Natural killer cell (primary cell): ENCODE results near the gene MEF2D. TPM values are rescaled to one million over a fixed set of nuclear protein-coding genes. Genes with fewer than 3 reads are reported as not detected.
A peak's percentile ranks its signal among the peaks of the same experiment; 100 is the strongest.

Experiments used
- ATAC-seq, 3 donors: fragments of 150-1000 bp in 2 of 3; fragments of 200-7000 bp in 1 of 3; cut with Tn5 transposase; 1 replicate in 1 of 3; 2 replicates in 2 of 3; pipeline ENCODE4 v1.10.0; 2021; ENCODE audit warnings: mild to moderate bottlenecking in 2 of 3, moderate library complexity in 2 of 3
- DNase-seq, 2 donors: peaks; one replicate each; pipeline versions ENCODE4 v3.0.0 to v3.0.0-alpha.2; 2013 to 2021; ENCODE audit warnings: mixed read lengths in 1 of 2
- H3K27ac ChIP-seq: one replicate; pipeline ENCODE4 v1.5.1; 2013; ENCODE audit warnings: mild to moderate bottlenecking, low read length
- H3K27me3 ChIP-seq: one replicate; pipeline ENCODE4 v1.6.1; 2013; ENCODE audit warnings: low read length; ENCODE audit not compliant: control insufficient read depth, insufficient read depth
- H3K36me3 ChIP-seq: one replicate; pipeline ENCODE4 v1.6.1; 2013; ENCODE audit warnings: low read length; ENCODE audit not compliant: control insufficient read depth, insufficient read depth
- H3K4me1 ChIP-seq: one replicate; pipeline ENCODE4 v1.6.1; 2013; ENCODE audit warnings: low read length; ENCODE audit not compliant: control insufficient read depth, insufficient read depth
- H3K4me3 ChIP-seq: one replicate; pipeline ENCODE4 v1.5.1; 2013; ENCODE audit warnings: low read length
- H3K9me3 ChIP-seq: one replicate; pipeline ENCODE4 v1.6.1; 2013; ENCODE audit warnings: low read length; ENCODE audit not compliant: control insufficient read depth, insufficient read depth
- H3K27ac Mint-ChIP-seq, 2 donors: one replicate each; pipeline ENCODE4 v1.8.0; 2022; ENCODE audit warnings: mild to moderate bottlenecking in 2 of 2, mixed read lengths in 2 of 2, moderate library complexity in 1 of 2
- H3K27me3 Mint-ChIP-seq, 2 donors: one replicate each; pipeline ENCODE4 v1.8.0; 2022; ENCODE audit warnings: low read depth in 2 of 2, mixed read lengths in 2 of 2
- H3K36me3 Mint-ChIP-seq: one replicate; pipeline ENCODE4 v1.8.0; 2022; ENCODE audit warnings: mixed read lengths
- H3K4me1 Mint-ChIP-seq, 2 donors: one replicate each; pipeline ENCODE4 v1.8.0; 2022; ENCODE audit warnings: mixed read lengths in 2 of 2
- H3K4me3 Mint-ChIP-seq: one replicate; pipeline ENCODE4 v1.8.0; 2022; ENCODE audit warnings: mild to moderate bottlenecking, moderate library complexity, mixed read lengths
- H3K9me3 Mint-ChIP-seq, 2 donors: one replicate each; pipeline ENCODE4 v1.8.0; 2022; ENCODE audit warnings: mixed read lengths in 2 of 2
- CTCF ChIP-seq: fragments of 200-600 bp; IDR thresholded peaks from one replicate; pipeline ENCODE4 v1.8.0; 2022; ENCODE audit warnings: antibody characterized with exemption
- WGBS: methylation state at CpG from one replicate; pipeline ENCODE4 v1.1.7; 2013; ENCODE audit warnings: missing lambda C conversion rate; ENCODE audit not compliant: insufficient coverage; 5-methylcytosine and 5-hydroxymethylcytosine counted together
- intact Hi-C: fragments of 100-400 bp; cut with micrococcal nuclease; formaldehyde crosslinking; loops from one replicate; pipeline ENCODE4 v1.14.2; 2022
- total RNA-seq, 4 donors: library from RNA; stranded (reverse); fragments of 120-200 nt in 1 of 4; gene quantifications; one replicate each; pipeline versions ENCODE4 v1.2.3 to v1.2.4, GENCODE V29; 2013 to 2022

The MEF2D gene
- total RNA-seq, 3 donors from 2014 or later (not counting 1 experiment from before 2014, with no cell fraction given) = 232 to 298 (median 284) TPM

GRCh38 chr1:156414461-156415064, 86.0 kb downstream of the MEF2D start:
- Mint-ChIP-seq H3K27ac (no peak overlapping the region), H3K4me3 (no peak overlapping the region), H3K4me1 (peaks cover 3% of the 10 kb centered on the region in 2 donors), H3K36me3 (no peaks in the 10 kb centered on the region), H3K27me3 (peaks cover 56 to 57% of the 10 kb centered on the region in 2 donors), H3K9me3 (no peaks in the 10 kb centered on the region)
- TF ChIP-seq CTCF = no peak
- DNase-seq (peak in 1 of 2 donors; percentile 39), ATAC-seq (no peak)
- Histone ChIP-seq H3K4me3 (no peak overlapping the region), H3K4me1 (peaks cover 4% of the 10 kb centered on the region), H3K36me3 (no peaks in the 10 kb centered on the region), H3K27me3 (peaks cover 10% of the 10 kb centered on the region), H3K27ac (no peak overlapping the region), H3K9me3 (no peaks in the 10 kb centered on the region)
- 21% methylated on average over 8 of the region's 8 CpGs for WGBS
- intact Hi-C loops = no loop called here

Other genes starting within 250 kb of the MEF2D start
- gene SMG5, start 217.9 kb downstream of the MEF2D start, total RNA-seq = 10 to 100 TPM; 76.7 to 93.9 (median 87.6) TPM
- 1 to 10 TPM; 3.3 to 5.8 (median 5.0) TPM for gene TMEM79, start 216.4 kb downstream of the MEF2D start, total RNA-seq
- 10 to 100 TPM; 22.9 to 29.1 (median 26.8) TPM for gene GLMP, start 205.1 kb downstream of the MEF2D start, total RNA-seq
- under 1 TPM in 1 of 3 donors, not detected in 2; 0.42 TPM for gene VHLL, start 201.5 kb downstream of the MEF2D start, total RNA-seq
- gene CCT3, start 162.5 kb downstream of the MEF2D start, total RNA-seq = 10 to 100 TPM; 70.3 to 87.5 (median 79.8) TPM
- not detected for gene TSACC, start 162.2 kb downstream of the MEF2D start, total RNA-seq
- not detected for gene RHBG, start 131.6 kb downstream of the MEF2D start, total RNA-seq
- gene IQGAP3, start 71.8 kb upstream of the MEF2D start, total RNA-seq = under 1 TPM; 0.08 to 0.21 (median 0.14) TPM
- gene TTC24, start 78.9 kb upstream of the MEF2D start, total RNA-seq = 1 to 10 TPM; 3.3 to 4.1 (median 4.0) TPM
- 10 to 100 TPM; 32.6 to 52.5 (median 36.6) TPM for gene NAXE, start 91.0 kb upstream of the MEF2D start, total RNA-seq
- gene GPATCH4, start 100.7 kb upstream of the MEF2D start, total RNA-seq = 10 to 100 TPM; 19.3 to 27.3 (median 22.1) TPM
- gene HAPLN2, start 118.6 kb upstream of the MEF2D start, total RNA-seq = not detected
- under 1 TPM; 0.18 to 0.25 (median 0.19) TPM for gene BCAN, start 141.3 kb upstream of the MEF2D start, total RNA-seq
- gene NES, start 176.6 kb upstream of the MEF2D start, total RNA-seq = not detected
- gene CRABP2, start 204.8 kb upstream of the MEF2D start, total RNA-seq = 1 to 10 TPM; 3.0 to 3.8 (median 3.0) TPM
- gene METTL25B, start 227.7 kb upstream of the MEF2D start, total RNA-seq = 10 to 100 TPM; 23.5 to 25.3 (median 23.8) TPM
- gene ISG20L2, start 228.0 kb upstream of the MEF2D start, total RNA-seq = 10 to 100 TPM; 60.3 to 71.9 (median 68.7) TPM
- gene MRPL24, start 240.3 kb upstream of the MEF2D start, total RNA-seq = 10 to 100 TPM; 15.9 to 19.7 (median 18.7) TPM